Mammary epithelial cell (primary cell): ENCODE data around the gene MYO3A.

Source experiments
- CTCF ChIP-seq, 2 donors: IDR thresholded peaks in 1 of 2; conservative IDR thresholded peaks in 1 of 2; 2 replicates each; pipeline ENCODE4 v1.5.1; 2011 to 2012; ENCODE audit warnings: inconsistent platforms in 2 of 2, low read length in 2 of 2, mild to moderate bottlenecking in 2 of 2, control low read depth in 1 of 2, low read depth in 1 of 2; ENCODE audit not compliant: insufficient read depth in 1 of 2; ENCODE audit errors: extremely low read depth in 1 of 2
- EZH2 ChIP-seq: IDR thresholded peaks from 2 replicates; pipeline ENCODE4 v1.6.1; 2012; ENCODE audit warnings: low read length, inconsistent platforms, borderline replicate concordance

- TF ChIP-seq CTCF (conservative IDR thresholded peaks at IDR 0.05 in 1 of 2, IDR thresholded peaks at IDR 0.05 in 1 of 2; ENCODE audit: extremely low read depth in 1 of 2, insufficient read depth in 1 of 2, low read depth in 1 of 2, low read length in 2 of 2): no peak
- no peak for TF ChIP-seq EZH2
Observed at GRCh38 chr10:25896421-25896820, 37.6 kb upstream of the MYO3A start.
